Mesothelial cell of epicardium (in vitro differentiated cells): ENCODE data around the gene SLC8A1. TPM values are rescaled to one million over a fixed set of nuclear protein-coding genes. Genes with fewer than 3 reads are reported as not detected.

Experiments used
- DNase-seq, 2 experiments: peaks; one replicate each; pipeline ENCODE4 v3.0.0; 2021; ENCODE audit warnings: low spot score in 2 of 2; ENCODE audit not compliant: unreplicated experiment in 2 of 2
- H3K27ac Mint-ChIP-seq: 2 replicates; pipeline ENCODE4 v1.8.0; 2021; ENCODE audit warnings: mixed read lengths
- H3K27me3 Mint-ChIP-seq: 2 replicates; pipeline ENCODE4 v1.8.0; 2021; ENCODE audit warnings: low read depth, mixed read lengths
- H3K36me3 Mint-ChIP-seq: 2 replicates; pipeline ENCODE4 v1.8.0; 2021; ENCODE audit warnings: mixed read lengths
- H3K4me1 Mint-ChIP-seq: 2 replicates; pipeline ENCODE4 v1.8.0; 2021; ENCODE audit warnings: mixed read lengths
- H3K4me3 Mint-ChIP-seq: 2 replicates; pipeline ENCODE4 v1.8.0; 2021; ENCODE audit warnings: mild to moderate bottlenecking, moderate library complexity, mixed read lengths
- H3K9me3 Mint-ChIP-seq: 2 replicates; pipeline ENCODE4 v1.8.0; 2021; ENCODE audit warnings: mixed read lengths
- CTCF ChIP-seq: fragments of 200-600 bp; sonication (generic); IDR thresholded peaks from one replicate; pipeline ENCODE4 v1.5.0; 2021; ENCODE audit warnings: antibody characterized with exemption; ENCODE audit not compliant: unreplicated experiment
- total RNA-seq: library from RNA; stranded (reverse); gene quantifications from 3 replicates; pipeline ENCODE4 v1.2.1, GENCODE V29; 2021

Gene SLC8A1
- total RNA-seq, 1 donor from 2014 or later, result 29.6 TPM

DNA sequence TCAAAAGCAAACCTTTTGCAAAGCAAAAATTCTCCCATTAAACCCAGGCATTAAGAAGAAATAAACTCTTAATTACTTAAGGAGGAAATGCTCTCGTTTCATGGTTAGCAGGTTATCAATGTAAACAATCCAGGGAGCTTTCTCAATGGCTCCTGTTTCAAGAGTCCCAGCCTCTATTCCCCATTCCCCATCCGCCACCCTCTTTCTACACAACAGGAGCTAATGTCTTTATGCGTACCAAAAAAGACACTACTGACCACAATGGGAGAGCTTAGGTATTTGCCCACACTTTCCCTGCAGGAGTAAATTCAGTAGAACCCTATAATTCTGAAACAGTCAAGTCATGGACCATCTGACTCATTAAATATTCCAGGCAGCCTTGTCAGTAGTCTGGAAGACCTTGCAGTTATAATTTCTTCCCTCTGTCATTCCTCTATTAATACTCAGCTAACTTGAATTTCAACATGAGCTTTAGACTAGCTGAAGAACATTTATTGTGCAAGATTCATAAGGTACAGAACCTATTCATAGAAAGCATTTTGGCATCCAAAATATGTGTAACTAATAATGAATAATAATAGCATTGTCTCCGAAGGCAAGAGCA, 48.6 kb downstream of the SLC8A1 start:
- TF ChIP-seq CTCF, result no peak
- Mint-ChIP-seq H3K27ac (no peak overlapping the region), H3K27me3 (no peaks in the 10 kb centered on the region), H3K4me1 (peaks cover 20% of the 10 kb centered on the region), H3K9me3 (peaks cover 3% of the 10 kb centered on the region), H3K4me3 (no peak overlapping the region), H3K36me3 (no peaks in the 10 kb centered on the region)
- no peak for DNase-seq

GRCh38 chr2:40401896-40402295, 50.0 kb downstream of the SLC8A1 start:
- H3K36me3 Mint-ChIP-seq, result no peaks in the 10 kb centered on the region
- DNase-seq, result no peak
- peaks cover 3% of the 10 kb centered on the region for H3K9me3 Mint-ChIP-seq
- peaks cover 9% of the 10 kb centered on the region for H3K4me1 Mint-ChIP-seq
- no peaks in the 10 kb centered on the region for H3K27me3 Mint-ChIP-seq
- H3K27ac Mint-ChIP-seq, result no peak overlapping the region
- no peak overlapping the region for H3K4me3 Mint-ChIP-seq
- no peak for TF ChIP-seq CTCF

GRCh38 chr2:40400336-40400953, 51.4 kb downstream of the SLC8A1 start:
- no peak overlapping the region for H3K27ac Mint-ChIP-seq
- H3K4me1 Mint-ChIP-seq, result peaks cover 11% of the 10 kb centered on the region
- H3K9me3 Mint-ChIP-seq, result peaks cover 3% of the 10 kb centered on the region
- no peak for TF ChIP-seq CTCF
- H3K27me3 Mint-ChIP-seq, result no peaks in the 10 kb centered on the region
- H3K36me3 Mint-ChIP-seq, result no peaks in the 10 kb centered on the region
- no peak for DNase-seq
- no peak overlapping the region for H3K4me3 Mint-ChIP-seq

GRCh38 chr2:40397765-40398164, 54.1 kb downstream of the SLC8A1 start:
- DNase-seq, result no peak
- Mint-ChIP-seq H3K4me3 (no peak overlapping the region), H3K4me1 (peaks cover 26% of the 10 kb centered on the region), H3K27me3 (no peaks in the 10 kb centered on the region), H3K27ac (no peak overlapping the region), H3K9me3 (peaks cover 3% of the 10 kb centered on the region), H3K36me3 (no peaks in the 10 kb centered on the region)
- TF ChIP-seq CTCF, result no peak

- peaks cover 3% of the 10 kb centered on the region for H3K9me3 Mint-ChIP-seq
- no peak for DNase-seq
- H3K4me3 Mint-ChIP-seq, result no peak overlapping the region
- peak overlapping the region; percentile 18 for H3K27ac Mint-ChIP-seq
- no peaks in the 10 kb centered on the region for H3K36me3 Mint-ChIP-seq
- peaks cover 41% of the 10 kb centered on the region for H3K4me1 Mint-ChIP-seq
- TF ChIP-seq CTCF, result no peak
- H3K27me3 Mint-ChIP-seq, result no peaks in the 10 kb centered on the region
Measured at GRCh38 chr2:40396124-40396523, 55.8 kb downstream of the SLC8A1 start.
